HG03060 (cell line): ENCODE measurements around the gene CCDC152.
A peak's percentile ranks its signal among the peaks of the same experiment; 100 is the strongest.
"Not testable (repeated sequence)": the region's sequence is repeated elsewhere in the genome, so short reads cannot be mapped to it uniquely, and the experiment has no call there.

Experiments used
- ATAC-seq: cut with Tn5 transposase; IDR thresholded peaks from one replicate; pipeline ENCODE4 v1.9.1; 2021; ENCODE audit warnings: low read depth, moderate number of reproducible peaks; ENCODE audit not compliant: unreplicated experiment

The CCDC152 gene

GRCh38 chr5:42756606-42757601 lies at the start of gene CCDC152:
CCDC152 (plus strand) TSS chr5:42756818; CDS start chr5:42759122, 2,304 bp downstream.
- ATAC-seq, result no peak

DNA sequence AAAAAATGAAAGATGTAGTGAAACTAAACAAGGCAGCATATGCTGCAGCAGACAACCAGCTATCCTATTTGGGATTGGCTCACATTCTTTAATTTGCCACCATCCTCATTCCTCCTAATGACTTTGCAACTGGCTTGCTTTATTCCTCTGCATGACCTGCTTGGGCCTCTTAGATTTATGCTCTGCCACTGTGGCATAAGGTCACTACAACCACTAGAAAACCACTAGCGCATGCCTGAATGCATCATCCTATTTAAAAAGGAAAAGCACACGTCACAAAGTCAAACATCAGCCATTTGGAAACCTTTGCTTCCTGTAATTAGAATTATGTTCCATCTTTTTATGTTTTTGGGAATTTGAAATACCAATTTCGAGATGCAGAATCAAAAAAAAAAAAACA lies 40.8 kb upstream of the CCDC152 start:
- no peak for ATAC-seq

DNA sequence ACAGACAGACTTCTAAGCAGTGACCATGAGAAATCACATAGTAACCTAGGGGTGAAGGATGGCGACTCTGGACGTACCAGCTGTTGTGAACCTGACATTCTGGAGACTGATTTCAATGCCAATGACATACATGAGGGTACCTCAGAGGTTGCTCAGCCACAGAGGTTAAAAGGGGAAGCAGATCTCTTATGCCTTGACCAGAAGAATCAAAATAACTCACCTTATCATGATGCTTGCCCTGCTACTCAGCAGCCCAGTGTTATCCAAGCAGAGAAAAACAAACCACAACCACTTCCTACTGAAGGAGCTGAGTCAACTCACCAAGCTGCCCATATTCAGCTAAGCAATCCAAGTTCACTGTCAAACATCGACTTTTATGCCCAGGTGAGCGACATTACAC lies 38.0 kb upstream of the CCDC152 start:
- ATAC-seq, result peak; percentile 92

DNA sequence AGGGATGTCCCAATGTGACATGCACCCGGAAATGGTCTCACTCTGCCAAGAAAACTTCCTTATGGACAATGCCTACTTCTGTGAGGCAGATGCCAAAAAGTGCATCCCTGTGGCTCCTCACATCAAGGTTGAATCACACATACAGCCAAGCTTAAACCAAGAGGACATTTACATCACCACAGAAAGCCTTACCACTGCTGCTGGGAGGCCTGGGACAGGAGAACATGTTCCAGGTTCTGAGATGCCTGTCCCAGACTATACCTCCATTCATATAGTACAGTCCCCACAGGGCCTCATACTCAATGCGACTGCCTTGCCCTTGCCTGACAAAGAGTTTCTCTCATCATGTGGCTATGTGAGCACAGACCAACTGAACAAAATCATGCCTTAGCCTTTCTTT lies 37.6 kb upstream of the CCDC152 start:
- no peak for ATAC-seq

- ATAC-seq, result no peak
These were observed 36.4 kb upstream of the CCDC152 start for GRCh38 chr5:42720251-42720650.

- no peak for ATAC-seq
These were observed 35.1 kb upstream of the CCDC152 start for GRCh38 chr5:42721484-42721883.

- ATAC-seq, result not testable (repeated sequence)
These were observed 22.0 kb upstream of the CCDC152 start for GRCh38 chr5:42734531-42735058.

GRCh38 chr5:42740920-42741319 lies 15.7 kb upstream of the CCDC152 start:
- ATAC-seq, result no peak

DNA sequence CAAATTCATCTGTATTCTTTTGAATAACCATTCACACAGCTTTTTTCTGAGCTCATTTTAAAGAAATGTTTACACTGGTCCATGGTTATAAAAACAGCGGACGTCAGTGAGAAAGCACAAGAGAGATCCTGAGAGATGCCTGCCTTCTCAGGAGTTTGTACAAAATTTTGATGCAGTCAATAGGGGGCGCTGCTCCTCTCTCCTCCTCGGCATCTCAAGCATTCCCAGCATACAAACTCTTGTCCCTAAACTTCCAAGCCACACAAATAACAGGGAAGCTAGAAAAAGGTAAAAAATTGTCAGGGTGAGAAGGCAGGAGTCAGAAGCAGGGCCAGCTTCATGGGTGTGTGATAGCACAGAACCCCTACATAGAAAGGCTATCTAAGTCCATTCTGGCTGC lies 11.2 kb upstream of the CCDC152 start:
- no peak for ATAC-seq

DNA sequence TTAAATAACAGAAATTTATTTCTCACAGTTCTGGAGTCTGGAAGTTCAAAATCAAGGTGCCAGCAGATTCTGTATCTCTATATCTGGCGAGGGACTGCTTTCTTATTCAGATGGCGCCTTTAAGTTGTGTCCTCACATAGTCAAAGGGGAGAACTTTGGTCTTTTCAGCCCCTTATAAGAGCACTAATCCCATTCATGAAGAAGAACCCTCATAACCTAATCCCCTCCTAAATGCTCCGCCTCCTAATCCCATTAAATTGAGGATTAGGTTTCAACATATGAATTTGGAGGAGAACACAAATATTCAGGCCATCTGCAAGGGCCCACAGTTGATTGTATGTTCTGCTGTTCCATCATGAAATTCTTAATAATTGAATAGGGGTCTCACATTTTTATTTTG lies 10.8 kb upstream of the CCDC152 start:
- no peak for ATAC-seq

- no peak for ATAC-seq
These were observed 7.6 kb upstream of the CCDC152 start for GRCh38 chr5:42749020-42749419.

- ATAC-seq, result no peak
These were observed 6.1 kb upstream of the CCDC152 start for GRCh38 chr5:42750507-42750906.

- no peak for ATAC-seq
These were observed 5.6 kb upstream of the CCDC152 start for GRCh38 chr5:42751044-42751443.

DNA sequence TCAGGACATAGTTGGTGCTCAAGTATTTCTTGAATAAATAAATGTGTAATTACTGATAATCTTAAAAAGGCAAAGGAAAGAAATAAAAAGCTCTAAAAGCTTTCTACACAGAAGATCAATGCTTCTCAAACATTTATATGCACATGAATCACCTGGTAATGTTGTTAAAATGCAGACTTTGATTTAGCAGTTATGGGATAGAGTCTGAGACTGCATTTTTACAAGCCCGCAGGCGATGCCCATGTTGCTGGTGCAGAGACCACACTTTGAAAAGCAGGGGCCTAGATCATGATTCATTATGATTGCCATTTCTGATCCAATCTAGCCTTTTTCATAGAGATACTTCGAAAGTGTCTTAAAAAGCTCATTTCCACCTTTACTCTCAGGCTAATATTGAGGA lies 3.5 kb upstream of the CCDC152 start:
- no peak for ATAC-seq

- no peak for ATAC-seq
These were observed 2.8 kb downstream of the CCDC152 start for GRCh38 chr5:42759456-42759855.

DNA sequence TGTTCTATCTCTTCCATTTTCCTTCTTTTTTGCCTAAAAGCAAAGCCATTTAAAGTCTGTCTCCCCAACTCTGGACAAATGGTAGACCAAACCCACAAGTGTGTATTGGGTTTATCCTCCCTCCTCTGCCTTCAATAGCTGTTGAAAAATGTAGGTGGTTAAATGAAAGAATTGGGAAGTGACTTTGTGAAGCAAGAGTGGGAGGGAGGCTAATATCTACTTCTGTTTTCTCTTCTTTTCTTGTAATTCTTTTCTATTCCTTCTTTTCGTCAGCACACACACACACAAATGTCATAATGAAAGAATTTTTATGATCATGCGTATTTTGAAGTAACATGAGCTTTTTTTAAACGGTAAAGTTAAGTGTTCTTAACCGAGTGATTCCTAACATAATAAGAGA lies 3.8 kb downstream of the CCDC152 start:
- ATAC-seq, result no peak

- no peak for ATAC-seq
These were observed 5.2 kb downstream of the CCDC152 start for GRCh38 chr5:42761791-42762190.

- no peak for ATAC-seq
These were observed 11.0 kb downstream of the CCDC152 start for GRCh38 chr5:42767491-42768105.

- no peak for ATAC-seq
These were observed 11.5 kb downstream of the CCDC152 start for GRCh38 chr5:42768106-42768504.

- no peak for ATAC-seq
These were observed 13.4 kb downstream of the CCDC152 start for GRCh38 chr5:42770003-42770402.

DNA sequence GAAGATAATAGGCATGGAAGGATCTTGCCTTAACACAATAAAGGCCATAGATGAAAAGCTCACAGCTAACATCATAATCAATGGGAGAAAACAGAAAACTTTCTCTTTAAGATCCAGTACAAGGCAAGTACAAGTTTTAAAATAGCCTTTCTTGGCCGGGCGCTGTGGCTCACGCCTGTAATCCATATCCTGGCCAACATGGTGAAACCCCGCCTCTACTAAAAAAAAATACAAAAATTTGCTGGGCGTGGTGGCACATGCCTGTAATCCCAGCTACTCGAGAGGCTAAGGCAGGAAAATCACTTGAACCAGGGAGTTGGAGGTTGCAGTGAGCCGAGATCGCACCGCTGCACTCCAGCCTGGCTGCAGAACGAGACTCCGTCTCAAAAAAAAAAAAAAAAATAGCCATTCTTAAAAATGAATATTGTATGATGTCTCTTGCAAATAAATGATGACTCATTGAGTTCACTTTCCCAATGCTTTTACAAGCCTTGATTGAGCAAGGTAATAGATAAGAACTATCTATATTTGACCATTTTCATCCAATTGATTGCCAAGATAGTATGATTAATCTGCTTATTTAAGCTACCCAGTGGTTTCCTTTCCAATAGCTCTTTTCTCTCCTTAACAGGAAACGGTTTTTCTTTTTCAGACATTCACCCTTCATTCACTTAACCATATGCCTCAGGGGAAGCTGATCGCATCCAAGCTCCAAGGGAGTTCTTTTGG lies 15.8 kb downstream of the CCDC152 start:
- no peak for ATAC-seq
